ENCODE measurements around the gene C1orf105. TPM values are rescaled to one million over a fixed set of nuclear protein-coding genes. Genes with fewer than 3 reads are reported as not detected.

C1orf105 gene
- total RNA-seq, 1 donor from 2014 or later = not detected

- Mint-ChIP-seq H3K4me1 (ENCODE audit: unreplicated experiment) (peaks cover 10% of the 10 kb centered on the region), H3K36me3 (no peaks in the 10 kb centered on the region), H3K27ac (no peak overlapping the region), H3K9me3 (no peaks in the 10 kb centered on the region), H3K4me3 (no peak overlapping the region), H3K27me3 (no peaks in the 10 kb centered on the region)
- TF ChIP-seq CTCF (conservative IDR thresholded peaks at IDR 0.05) = no peak
- no peak for DNase-seq (ENCODE audit: extremely low spot score, unreplicated experiment)
Observed at GRCh38 chr1:172473302-172473701, 52.8 kb downstream of the C1orf105 start.

GRCh38 chr1:172473842-172474241 lies 53.4 kb downstream of the C1orf105 start:
- TF ChIP-seq CTCF (conservative IDR thresholded peaks at IDR 0.05) = no peak
- Mint-ChIP-seq H3K4me3 (no peak overlapping the region), H3K9me3 (peaks cover 5% of the 10 kb centered on the region), H3K27ac (no peak overlapping the region), H3K36me3 (no peaks in the 10 kb centered on the region), H3K27me3 (no peaks in the 10 kb centered on the region), H3K4me1 (ENCODE audit: unreplicated experiment) (peaks cover 10% of the 10 kb centered on the region)
- no peak for DNase-seq (ENCODE audit: extremely low spot score, unreplicated experiment)

GRCh38 chr1:172476218-172476811 lies 55.8 kb downstream of the C1orf105 start:
- Mint-ChIP-seq H3K27me3 (no peaks in the 10 kb centered on the region), H3K4me1 (ENCODE audit: unreplicated experiment) (peaks cover 10% of the 10 kb centered on the region), H3K9me3 (peaks cover 11% of the 10 kb centered on the region), H3K27ac (peak overlapping the region; percentile 98), H3K36me3 (no peaks in the 10 kb centered on the region), H3K4me3 (peak overlapping the region; percentile 53)
- no peak for DNase-seq (ENCODE audit: extremely low spot score, unreplicated experiment)
- TF ChIP-seq CTCF (conservative IDR thresholded peaks at IDR 0.05) = no peak

GRCh38 chr1:172477216-172477615 lies 56.7 kb downstream of the C1orf105 start:
- no peak for DNase-seq (ENCODE audit: extremely low spot score, unreplicated experiment)
- Mint-ChIP-seq H3K4me3 (peak overlapping the region; percentile 26), H3K36me3 (no peaks in the 10 kb centered on the region), H3K27me3 (no peaks in the 10 kb centered on the region), H3K27ac (peak overlapping the region; percentile 98), H3K9me3 (peaks cover 11% of the 10 kb centered on the region), H3K4me1 (ENCODE audit: unreplicated experiment) (peaks cover 10% of the 10 kb centered on the region)
- no peak for TF ChIP-seq CTCF (conservative IDR thresholded peaks at IDR 0.05)

DNA sequence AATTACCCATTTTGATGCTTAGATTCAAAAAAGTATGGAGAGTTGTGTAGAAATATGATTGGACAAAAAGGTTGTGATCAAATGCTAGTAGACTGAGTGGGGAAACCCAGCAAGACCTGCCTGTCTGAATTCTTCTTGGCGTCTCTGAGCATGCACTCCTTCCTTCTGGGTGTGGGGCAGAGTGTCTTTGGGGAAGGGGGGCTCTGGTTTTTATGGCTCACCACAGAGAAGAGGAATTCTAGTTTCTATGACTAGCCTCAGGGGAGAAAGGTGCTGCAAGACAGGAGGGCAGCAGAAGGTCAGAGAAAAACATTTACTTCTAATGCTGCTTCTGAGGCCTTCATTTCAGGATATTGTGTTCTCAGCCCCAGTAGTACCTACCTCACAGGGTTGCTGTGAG lies 57.3 kb downstream of the C1orf105 start:
- Mint-ChIP-seq H3K9me3 (peaks cover 11% of the 10 kb centered on the region), H3K27ac (peak overlapping the region; percentile 98), H3K4me3 (peak overlapping the region; percentile 26), H3K36me3 (no peaks in the 10 kb centered on the region), H3K27me3 (no peaks in the 10 kb centered on the region), H3K4me1 (ENCODE audit: unreplicated experiment) (peaks cover 10% of the 10 kb centered on the region)
- no peak for DNase-seq (ENCODE audit: extremely low spot score, unreplicated experiment)
- TF ChIP-seq CTCF (conservative IDR thresholded peaks at IDR 0.05) = no peak
